HG03565 (cell line): ENCODE results near the gene ABLIM3.

Experiments used
- ATAC-seq: cut with Tn5 transposase; IDR thresholded peaks from one replicate; pipeline ENCODE4 v1.9.1; 2021; ENCODE audit warnings: mild to moderate bottlenecking, moderate library complexity; ENCODE audit not compliant: unreplicated experiment

Gene ABLIM3

DNA sequence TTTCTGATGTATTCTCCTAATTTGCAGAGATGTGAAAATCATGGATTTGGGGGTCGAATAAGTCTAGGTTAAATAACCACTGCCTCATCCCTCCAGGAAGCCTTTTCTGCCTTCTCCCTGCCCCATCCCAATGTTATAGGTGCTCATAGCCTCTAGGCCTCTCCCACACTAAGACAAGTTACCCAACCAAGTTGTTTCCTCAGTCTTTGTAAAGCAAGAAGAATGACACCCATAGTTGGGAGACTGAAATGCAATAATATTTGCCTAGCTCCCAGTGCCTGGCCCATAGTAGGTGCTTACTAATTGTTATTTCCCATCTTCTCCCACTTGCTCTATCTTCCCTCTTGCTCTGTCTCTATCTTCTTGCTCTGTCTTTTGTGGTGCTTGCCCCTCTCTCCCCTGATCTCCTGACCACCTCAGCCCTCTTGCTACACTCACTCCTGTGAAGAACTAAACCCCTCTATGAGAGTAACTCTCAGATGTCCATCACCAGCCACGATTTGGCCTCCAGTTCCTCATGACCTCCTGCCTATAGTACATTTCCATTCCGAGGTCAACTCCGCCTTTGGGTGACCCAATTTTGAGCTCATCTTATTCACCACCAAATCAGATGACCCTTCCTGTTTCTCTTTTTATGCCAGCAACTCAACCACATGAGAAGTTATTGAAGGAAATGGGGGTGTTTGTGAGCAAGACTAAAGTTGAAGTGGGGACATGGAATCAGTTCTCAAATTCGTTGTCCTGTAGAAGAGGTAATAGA, 137.3 kb downstream of the ABLIM3 start:
- no peak for ATAC-seq

DNA sequence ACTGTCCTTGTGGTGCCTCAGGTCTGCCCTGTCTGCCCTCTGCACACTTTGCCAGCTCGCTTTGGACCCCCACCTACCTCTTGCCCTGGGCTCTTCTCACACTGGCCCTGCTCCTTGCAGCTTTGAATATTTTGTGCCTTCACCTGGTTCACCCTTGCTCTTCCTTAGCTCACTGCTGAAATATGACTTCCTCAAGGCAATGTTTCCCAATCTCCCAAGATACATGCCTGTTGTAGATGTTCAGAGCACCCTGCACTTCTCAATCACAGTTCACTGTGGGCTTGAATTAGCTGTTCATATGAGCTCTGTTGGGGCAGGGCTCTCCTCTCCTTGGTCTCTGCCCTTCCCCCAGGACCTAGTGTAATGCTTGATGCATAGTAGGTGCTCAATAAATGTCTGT, 138.4 kb downstream of the ABLIM3 start:
- ATAC-seq = no peak

DNA sequence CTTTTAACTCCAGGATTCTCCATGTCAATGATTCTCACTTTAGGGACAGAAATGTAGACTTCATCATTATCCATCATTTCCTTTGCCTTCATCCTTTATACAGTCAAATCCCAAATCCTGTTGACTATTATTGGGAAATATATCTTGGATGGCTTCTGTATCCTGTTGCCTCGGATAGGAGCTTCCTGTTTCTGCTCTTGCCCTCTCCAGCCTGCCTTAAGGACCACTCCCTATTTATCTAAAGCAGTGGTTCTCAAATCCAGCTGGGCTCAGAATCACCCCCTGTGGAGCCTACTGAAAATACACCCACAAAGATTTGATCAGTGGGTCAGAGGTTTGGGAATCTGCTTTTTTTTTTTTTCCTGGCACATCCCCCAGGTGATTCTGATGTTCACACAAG, 138.8 kb downstream of the ABLIM3 start:
- ATAC-seq = no peak

DNA sequence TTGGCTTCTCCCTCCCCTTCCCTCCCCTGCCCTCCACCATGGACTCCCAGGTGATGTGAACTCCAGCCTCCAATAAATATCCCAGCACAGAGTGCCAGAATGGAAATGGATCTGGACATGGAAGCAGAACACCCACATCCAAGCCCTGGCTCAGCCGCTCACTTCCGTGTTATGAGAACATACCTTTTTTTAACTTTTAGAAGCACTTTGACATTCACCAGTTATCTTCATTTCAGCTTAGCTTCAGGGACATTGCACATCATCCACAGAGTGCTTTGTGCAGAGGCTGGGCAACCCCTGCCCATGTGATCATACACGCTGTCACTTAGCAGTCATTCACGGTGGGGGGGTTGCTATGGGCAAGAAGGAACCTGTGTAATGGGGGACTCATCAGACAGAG, 139.5 kb downstream of the ABLIM3 start:
- ATAC-seq = no peak

DNA sequence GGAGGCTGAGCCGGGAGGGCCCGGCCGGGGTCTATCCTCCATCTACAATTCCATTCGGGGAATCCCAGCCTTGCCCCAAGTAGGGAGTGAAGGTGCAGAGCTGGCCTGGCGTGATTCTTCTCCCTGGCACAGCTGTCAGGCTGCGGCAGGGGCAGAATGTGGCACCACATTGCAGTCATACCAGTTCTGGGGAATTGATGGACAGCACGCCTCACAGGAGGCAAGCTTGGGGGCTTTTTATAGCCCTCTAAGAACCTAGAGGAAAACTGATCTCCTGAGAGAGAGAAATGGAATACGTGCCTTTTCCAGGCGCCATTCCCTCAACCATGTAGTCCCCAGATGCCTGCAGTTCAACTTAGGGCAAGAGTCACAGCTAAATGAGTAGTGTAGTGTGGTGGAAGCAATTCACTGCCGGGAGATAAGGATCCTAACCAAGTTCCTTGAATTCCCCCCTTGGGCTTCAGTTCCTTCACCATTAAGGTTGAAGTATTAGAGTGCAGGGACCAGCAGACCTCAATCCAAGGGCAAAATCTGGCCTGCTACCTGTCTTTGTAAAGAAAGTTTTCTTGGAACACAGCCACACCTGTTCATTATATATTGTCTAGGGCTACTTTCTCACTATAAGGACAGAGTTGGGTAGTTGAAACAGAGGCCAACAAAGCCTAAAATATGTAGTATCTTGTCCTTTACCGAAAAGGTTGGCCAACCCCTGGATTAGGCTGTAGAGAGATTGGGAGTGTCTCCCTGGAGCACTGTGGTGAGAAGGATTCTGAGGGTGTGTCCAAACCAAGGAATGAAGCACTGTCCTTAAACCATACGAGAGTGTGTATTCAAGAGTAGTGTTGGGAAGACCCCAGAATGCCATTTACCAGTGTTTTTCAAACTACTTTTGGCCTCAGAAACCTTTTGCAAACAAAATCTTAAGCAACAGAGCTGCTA, 141.0 kb downstream of the ABLIM3 start:
- no peak for ATAC-seq

DNA sequence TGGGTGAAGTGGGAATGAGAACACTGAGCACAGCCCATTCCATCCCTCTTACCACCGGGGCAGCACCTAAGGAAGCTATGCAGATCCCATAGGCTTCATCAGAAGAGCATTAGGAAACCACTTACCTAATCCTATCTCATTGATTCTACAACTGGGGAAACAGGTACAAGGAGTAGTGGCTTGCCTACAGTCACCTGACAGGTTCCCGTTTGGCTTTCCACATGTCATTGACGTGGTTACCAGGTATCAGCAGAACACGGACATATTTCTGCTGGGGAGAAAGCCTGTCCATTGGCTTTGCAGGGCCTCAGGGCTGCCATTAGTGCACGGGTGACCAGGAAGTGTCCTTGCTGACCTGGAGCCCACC, 141.7 kb downstream of the ABLIM3 start:
- ATAC-seq = no peak

DNA sequence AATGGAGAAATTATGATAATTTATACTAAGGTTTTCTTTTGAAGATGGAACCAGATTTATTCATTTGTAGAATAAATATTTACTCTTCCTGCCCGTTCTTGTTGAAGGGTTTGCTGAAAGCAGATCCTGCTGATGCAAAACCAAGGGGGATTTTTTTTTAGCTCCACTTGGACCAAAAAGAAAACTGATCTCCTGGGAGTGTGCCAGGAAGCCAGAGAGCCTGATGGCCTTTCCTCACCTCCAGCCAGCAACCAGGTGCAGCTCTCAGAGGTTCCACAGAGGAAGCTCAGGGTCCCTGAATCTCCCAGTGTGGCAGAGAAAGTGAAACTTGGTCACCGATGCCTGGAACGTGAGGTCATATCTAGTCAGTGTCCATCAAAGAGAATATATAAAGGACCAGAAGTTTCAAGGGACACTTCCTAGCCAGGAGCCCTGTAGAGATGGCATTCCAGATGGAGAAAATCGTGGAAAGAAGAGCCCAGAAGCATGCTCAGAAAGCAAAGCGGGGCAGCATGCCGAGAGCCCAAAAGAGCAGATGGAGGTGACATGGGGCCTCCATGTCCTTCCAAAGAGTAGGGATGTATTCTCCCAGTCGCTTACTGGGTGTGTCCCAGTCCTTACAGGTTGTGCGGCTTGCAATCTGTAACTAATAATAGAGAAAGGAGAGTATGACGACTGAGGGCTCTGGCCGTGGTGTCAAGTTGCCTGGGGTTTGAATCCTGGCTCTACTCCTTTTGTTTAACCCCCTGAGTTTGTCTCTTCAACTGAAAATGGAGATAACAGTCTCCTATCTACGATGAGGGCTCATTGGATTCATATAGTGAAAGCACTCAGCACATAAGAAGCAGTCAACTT, 142.6 kb downstream of the ABLIM3 start:
- ATAC-seq = no peak

DNA sequence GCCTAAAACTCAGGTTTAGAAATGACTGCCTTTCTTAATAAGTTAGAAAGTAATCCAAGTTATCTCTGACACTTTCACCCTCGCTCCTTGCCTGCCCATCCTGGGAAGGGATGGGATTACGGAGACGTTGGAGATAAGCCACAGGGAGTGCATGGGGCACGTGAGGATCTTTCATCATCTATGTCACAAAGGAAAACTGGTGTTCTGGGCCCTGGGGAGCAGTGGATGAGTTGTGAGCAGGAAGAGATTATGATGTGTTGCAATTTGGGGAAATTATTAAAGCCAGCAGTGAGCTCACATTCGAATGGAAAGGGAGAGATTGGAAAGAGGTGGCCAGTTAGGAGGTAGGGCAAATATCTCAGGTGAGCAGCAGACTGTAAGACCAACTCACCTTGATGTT, 143.2 kb downstream of the ABLIM3 start:
- no peak for ATAC-seq

DNA sequence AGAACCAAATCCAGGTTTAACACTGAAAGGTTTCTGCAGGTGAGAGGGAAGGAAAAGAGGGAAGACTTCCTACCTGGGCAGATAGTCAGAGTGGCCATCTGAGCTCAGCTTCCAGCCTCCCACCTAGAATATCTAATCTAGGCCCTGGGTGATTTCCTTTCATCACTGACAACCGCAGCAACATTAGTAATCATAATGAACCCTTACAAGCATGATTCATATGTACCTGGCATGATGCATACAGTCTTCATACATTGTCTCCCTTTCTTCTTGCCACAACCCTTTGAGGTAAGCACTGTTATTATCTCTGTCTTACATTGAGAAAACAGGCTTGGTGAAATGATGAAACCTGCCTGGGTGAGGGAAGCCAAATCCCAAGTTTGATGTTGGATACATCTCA, 143.9 kb downstream of the ABLIM3 start:
- ATAC-seq = no peak

DNA sequence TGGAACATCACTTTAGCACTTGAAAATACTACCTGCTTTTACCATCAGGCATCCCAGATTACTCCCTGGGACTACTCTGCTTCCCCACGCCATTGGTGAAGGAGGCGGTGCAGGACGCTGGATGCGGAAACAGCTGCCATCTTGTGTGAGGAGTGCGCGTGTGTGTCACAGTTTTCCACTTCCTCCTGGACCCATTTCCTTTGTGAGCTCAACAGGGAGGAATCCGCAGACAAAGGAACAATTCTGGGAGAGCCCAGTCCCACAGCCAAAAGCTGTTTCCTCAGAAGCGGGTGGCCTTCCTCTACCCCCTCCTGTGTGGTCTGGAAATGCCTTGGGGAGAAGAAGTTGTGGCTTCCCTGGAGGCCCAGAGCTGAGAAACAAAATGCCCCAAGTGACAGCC, 147.1 kb downstream of the ABLIM3 start:
- ATAC-seq = no peak

DNA sequence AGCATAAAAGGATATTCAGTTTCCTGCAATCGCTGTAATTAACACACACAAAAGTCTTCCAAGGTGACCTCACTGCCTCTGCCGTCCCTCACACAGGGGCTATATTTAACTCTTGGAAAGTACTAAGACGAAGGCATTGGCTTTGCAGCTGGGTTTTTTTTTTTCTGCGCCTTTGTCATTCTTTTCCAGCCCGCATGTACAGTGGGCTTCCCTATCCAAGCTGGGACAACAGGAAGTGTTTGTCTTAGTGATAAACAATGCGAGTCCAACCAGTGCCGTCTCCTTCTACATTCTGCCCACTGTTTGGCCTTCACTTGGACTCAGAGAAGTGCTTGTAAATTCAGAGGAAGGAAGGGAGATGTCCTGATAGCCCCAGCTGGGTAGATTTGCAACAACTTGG, 148.0 kb downstream of the ABLIM3 start:
- ATAC-seq = no peak

DNA sequence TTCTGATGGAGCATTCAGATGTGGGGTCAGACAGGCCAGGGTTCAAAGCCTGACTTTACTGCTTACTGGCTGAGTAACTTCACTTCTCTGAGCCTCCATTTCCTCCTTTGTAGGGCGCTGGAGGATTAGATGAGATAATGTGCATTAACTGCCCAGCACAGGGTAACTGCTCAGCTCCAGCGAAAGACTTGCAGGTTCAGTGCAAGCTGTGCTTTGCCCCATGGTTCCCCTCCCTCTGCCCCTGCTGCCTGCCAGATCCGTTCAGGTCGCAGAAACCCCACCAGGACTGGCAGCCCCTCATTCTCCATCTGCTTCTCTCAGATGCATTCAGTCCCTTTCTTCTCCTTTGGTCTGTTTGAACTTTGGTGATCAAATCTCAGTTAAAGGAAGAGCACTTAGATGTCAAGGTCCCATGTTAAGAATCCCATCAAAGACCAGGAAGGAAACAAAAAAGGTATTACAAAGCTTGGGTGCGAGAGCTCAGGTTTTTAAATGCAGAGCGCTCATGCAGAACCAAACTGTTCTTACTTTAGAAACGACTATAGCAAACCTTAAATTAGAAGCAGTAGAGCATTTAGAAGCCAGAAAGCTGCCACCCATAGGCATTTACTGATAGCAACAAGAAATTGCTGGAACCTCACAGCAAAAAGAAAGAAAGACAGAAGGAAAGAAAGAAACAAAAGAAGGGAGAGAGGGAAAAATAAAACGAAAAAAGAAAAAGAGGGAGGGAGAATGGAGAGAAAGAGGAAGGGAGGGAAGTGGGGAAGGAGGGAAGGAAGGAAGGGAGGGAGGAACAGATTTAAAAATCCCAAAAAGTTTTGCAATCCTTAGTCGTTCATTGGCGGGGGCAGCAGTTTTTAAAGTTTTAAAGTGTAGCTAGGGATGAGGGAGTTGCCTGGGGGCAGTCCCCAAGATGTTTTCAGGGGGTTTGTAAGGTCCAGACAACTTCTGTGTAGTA, 153.9 kb downstream of the ABLIM3 start:
- no peak for ATAC-seq

DNA sequence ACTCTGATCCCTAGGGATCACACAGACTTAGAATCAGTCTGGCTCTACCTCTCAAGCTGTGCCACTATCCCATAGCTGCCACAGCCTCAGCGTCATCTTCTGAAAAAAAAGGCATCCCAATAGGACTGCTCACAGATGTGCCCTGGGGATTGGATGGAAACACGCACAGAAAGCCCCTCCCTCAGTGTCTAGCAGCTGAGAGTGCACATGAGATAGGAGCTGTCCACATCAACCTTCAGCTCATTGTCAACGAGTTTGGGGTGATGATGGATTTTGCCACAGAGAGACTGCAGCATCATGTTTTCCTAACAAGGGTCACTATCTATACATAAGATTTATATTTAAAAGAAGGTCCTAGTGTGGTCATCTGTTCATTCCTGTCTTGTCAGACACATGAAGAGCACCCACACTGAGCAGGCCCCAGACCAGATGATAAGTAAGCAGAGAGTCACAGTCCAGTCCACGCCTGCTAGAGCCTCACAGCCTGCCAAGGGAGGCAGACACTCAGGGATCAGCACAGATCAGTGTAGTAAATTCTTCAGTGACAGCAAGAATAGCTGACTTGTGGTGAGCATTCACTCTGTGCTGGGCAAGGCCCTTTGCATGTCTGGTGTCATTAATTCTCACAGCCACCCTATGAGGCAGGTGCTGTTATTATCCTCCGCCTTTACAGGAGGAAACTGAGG, 156.2 kb downstream of the ABLIM3 start:
- no peak for ATAC-seq

DNA sequence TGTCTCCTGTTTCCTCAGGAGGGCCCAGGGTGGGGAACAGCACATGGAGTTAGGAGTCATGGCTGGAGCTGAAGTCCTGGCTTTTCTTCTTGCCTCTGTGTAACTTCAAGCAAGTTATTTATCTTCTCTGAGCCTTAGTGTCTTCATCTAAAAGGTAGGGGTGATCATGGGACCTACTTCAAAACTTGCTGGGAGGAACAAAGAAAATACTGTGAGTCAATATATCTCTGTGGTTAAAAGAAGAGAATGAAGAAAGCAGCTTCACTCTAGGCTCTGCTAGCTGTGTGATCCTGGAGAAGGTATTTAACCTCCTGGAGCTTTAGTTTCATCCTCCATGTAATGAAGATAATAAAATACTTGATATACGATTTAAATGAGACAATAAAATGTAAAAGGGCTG, 156.9 kb downstream of the ABLIM3 start:
- ATAC-seq = no peak

DNA sequence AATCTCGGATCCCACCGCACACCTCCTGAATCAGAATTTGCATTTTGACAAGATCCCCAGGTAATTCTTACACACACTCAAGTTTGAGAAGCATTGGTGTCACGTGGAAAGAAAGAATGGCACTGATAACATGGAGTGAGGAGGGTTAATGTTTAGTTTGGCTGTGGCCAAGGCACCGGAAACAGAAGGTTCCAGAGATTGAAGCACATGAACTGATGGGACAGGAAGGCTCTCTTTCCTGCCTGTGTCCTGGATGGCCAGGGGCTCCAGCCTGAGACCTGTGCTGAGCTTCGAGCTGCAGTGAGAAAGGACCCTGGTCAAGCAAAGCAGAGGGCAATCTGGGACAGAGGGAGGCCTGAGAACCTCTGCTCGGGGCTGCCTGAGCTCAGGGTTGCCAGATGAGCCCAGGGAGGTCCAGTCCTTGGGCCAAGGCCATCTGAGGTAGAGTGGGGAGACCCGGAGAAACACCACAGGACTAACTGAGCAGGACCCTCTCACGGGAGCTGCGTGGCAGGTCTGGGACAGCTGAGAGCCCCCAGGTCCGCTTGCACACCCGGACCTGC, 157.6 kb downstream of the ABLIM3 start:
- ATAC-seq = no peak

DNA sequence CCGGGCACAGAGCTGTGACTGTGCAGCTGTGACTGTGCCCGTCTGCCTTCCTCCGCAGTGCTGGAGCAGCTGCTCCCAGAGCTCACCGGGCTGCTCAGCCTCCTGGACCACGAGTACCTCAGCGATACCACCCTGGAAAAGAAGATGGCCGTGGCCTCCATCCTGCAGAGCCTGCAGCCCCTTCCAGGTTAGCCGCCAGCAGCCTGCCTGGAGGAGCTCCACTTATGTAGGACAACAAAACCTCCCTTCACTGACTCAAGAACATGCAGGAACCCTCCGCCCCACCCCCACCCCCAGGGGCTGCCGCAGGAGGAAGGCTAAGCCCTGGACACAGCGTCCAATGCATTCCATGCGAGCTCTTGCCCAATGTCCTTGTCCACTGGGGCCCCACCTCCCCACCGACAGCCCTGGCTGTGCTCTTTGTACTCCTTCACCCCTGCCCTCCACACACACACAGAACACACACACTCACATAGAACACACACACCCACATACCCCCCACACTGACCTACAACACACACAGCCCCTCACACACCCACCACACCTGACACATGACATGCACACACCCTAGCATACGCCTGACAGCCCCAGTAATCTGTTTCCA, 158.3 kb downstream of the ABLIM3 start:
- no peak for ATAC-seq

DNA sequence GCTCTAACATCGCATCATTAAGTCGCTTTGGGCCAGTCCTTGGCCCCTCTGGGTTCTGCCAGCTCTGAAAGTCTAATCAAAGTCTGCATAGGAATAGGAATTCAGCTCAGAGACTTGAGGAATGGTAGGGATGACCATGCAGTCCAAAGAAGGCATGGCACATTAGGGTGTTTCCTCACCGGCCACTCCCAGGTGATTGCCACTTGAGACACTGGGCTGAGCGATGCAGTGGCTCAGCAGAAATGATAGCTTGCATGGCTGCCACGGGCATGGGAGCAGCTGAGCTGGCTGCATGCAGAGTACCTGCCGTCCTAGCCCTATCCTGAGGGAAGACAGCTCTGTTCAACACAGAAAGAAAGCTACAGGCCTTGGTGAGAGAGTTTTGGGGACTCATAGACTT, 159.1 kb downstream of the ABLIM3 start:
- no peak for ATAC-seq

DNA sequence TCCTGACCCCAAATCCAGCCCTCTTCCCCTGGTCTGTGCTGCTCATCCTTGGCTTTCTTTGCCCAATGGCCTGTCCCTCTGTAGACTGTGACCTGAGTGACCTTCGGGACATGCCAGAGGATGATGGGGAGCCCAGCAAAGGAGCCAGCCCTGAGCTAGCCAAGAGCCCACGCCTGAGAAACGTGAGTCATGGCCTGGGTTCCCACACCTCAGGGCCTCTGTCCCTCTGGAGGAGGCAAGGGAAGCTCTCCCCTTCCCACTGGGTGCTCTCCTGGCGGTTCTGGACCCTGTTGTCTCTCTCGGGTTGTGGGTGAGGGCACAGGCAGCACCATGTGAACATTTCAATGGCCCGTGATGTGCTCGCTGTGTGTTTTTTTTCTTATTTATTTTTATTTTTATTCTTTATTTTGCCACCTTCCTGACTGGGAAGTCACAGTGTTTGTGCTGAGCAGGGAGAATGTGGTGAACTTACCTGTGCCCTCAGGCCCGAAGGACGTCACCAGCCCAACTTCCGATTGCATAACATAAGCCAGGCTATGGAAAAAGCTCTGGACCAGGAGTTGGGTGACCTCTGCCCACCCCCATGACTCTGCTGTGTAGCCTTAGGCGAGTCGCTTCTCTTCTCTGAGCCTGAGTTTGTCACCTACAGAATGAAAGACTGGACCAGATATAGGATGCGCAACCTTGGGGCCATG, 159.9 kb downstream of the ABLIM3 start:
- no peak for ATAC-seq
